HG03342 (cell line): ENCODE data around the gene TSPAN18.

ENCODE experiments used
- ATAC-seq: cut with Tn5 transposase; IDR thresholded peaks from one replicate; pipeline ENCODE4 v1.9.1; 2021; ENCODE audit warnings: mild to moderate bottlenecking, moderate library complexity; ENCODE audit not compliant: unreplicated experiment

TSPAN18 gene

GRCh38 chr11:44737245-44738085 lies 10.7 kb downstream of the TSPAN18 start:
- no peak for ATAC-seq

GRCh38 chr11:44738791-44739190 lies 12.0 kb downstream of the TSPAN18 start:
- no peak for ATAC-seq

GRCh38 chr11:44740967-44741366 lies 14.2 kb downstream of the TSPAN18 start:
- ATAC-seq, result no peak

GRCh38 chr11:44741976-44742375 lies 15.2 kb downstream of the TSPAN18 start:
- ATAC-seq, result no peak

- ATAC-seq, result no peak
These were observed 15.9 kb downstream of the TSPAN18 start for GRCh38 chr11:44742508-44743246.

- no peak for ATAC-seq
These were observed 16.6 kb downstream of the TSPAN18 start for GRCh38 chr11:44743326-44743725.

GRCh38 chr11:44743959-44744557 lies 17.3 kb downstream of the TSPAN18 start:
- ATAC-seq, result no peak

- no peak for ATAC-seq
These were observed 20.1 kb downstream of the TSPAN18 start for GRCh38 chr11:44746894-44747293.

- no peak for ATAC-seq
These were observed 20.6 kb downstream of the TSPAN18 start for GRCh38 chr11:44747316-44747715.

- no peak for ATAC-seq
These were observed 21.1 kb downstream of the TSPAN18 start for GRCh38 chr11:44747836-44748235.

- ATAC-seq, result no peak
These were observed 21.8 kb downstream of the TSPAN18 start for GRCh38 chr11:44748606-44749005.

GRCh38 chr11:44749189-44749588 lies 22.4 kb downstream of the TSPAN18 start:
- no peak for ATAC-seq

- no peak for ATAC-seq
These were observed 24.0 kb downstream of the TSPAN18 start for GRCh38 chr11:44750551-44751465.

GRCh38 chr11:44752300-44752699 lies 25.5 kb downstream of the TSPAN18 start:
- ATAC-seq, result no peak

- no peak for ATAC-seq
These were observed 26.0 kb downstream of the TSPAN18 start for GRCh38 chr11:44752713-44753112.

GRCh38 chr11:44753961-44754645 lies 27.3 kb downstream of the TSPAN18 start:
- ATAC-seq, result no peak

GRCh38 chr11:44754876-44755555 lies 28.3 kb downstream of the TSPAN18 start:
- no peak for ATAC-seq

GRCh38 chr11:44755556-44756523 lies 29.1 kb downstream of the TSPAN18 start:
- no peak for ATAC-seq
